Right ventricle myocardium inferior (tissue), 1 donor: ENCODE results near the gene PITPNC1. TPM values are rescaled to one million over a fixed set of nuclear protein-coding genes. Genes with fewer than 3 reads are reported as not detected.
A peak's percentile ranks its signal among the peaks of the same experiment; 100 is the strongest.
"Not testable (repeated sequence)": the region's sequence is repeated elsewhere in the genome, so short reads cannot be mapped to it uniquely, and the experiment has no call there.

Experiments used
- ATAC-seq: fragments of 200-7000 bp; cut with Tn5 transposase; one replicate; pipeline ENCODE4 v1.9.1; 2020; ENCODE audit warnings: mild to moderate bottlenecking, moderate library complexity
- DNase-seq: peaks from one replicate; pipeline ENCODE4 v3.0.0; 2021; ENCODE audit errors: missing footprints
- intact Hi-C: fragments of 100-400 bp; cut with DNase I; formaldehyde crosslinking; loops from one replicate; pipeline ENCODE4 v1.11.0; 2022
- total RNA-seq: library from RNA; stranded (reverse); fragmentation: NEBNext Ultra II Directional; extraction: Animal tissue kit (Norgen Biotek cat#: 25700); gene quantifications from one replicate; pipeline ENCODE4 v1.2.1, GENCODE V29; 2021
- donor health status: DM: no; HTN: yes; CAD: no; lungs with severe emphysema.

Gene PITPNC1
- total RNA-seq, 1 donor from 2014 or later = 13.8 TPM

- intact Hi-C loops = no loop called here
- ATAC-seq (no peak), DNase-seq (no peak)
These were observed 11.3 kb upstream of the PITPNC1 start for GRCh38 chr17:67365738-67366192.

GRCh38 chr17:67366193-67367157, 10.6 kb upstream of the PITPNC1 start, which contains the start of gene PSMD12:
Gene PSMD12, minus strand, starts transcription at chr17:67366577. Its CDS starts 58 bp downstream, at chr17:67366519.
- ATAC-seq = peak; percentile 99
- DNase-seq = peak; percentile 98
- intact Hi-C loops = no loop called here

- DNase-seq (no peak), ATAC-seq (no peak)
- intact Hi-C loops = no loop called here
These were observed 7.4 kb upstream of the PITPNC1 start for GRCh38 chr17:67369676-67370075.

- intact Hi-C loops = no loop called here
- ATAC-seq (no peak), DNase-seq (no peak)
These were observed 4.3 kb upstream of the PITPNC1 start for GRCh38 chr17:67372751-67373150.

GRCh38 chr17:67374329-67375053, 2.6 kb upstream of the PITPNC1 start:
- DNase-seq = peak; percentile 98
- intact Hi-C loops = loop anchor here (1.0 to 5.0 kb wide), 3 partner anchors 118 to 315 kb away; no protein-coding TSS in a partner anchor
- ATAC-seq = peak; percentile 61

- ATAC-seq (no peak), DNase-seq (no peak)
- intact Hi-C loops = loop anchor here (5.0 kb wide), 2 partner anchors 117 to 172 kb away; no protein-coding TSS in a partner anchor
These were observed 2.0 kb upstream of the PITPNC1 start for GRCh38 chr17:67375054-67375427.

- ATAC-seq (no peak), DNase-seq (no peak)
- intact Hi-C loops = loop anchor here (2.0 to 5.0 kb wide), 3 partner anchors 117 to 253 kb away; no protein-coding TSS in a partner anchor
These were observed 1.4 kb upstream of the PITPNC1 start for GRCh38 chr17:67375716-67376115.

- no peak for DNase-seq
- intact Hi-C loops = loop anchor here (2.0 to 5.0 kb wide), 3 partner anchors 116 to 252 kb away; no protein-coding TSS in a partner anchor
- no peak for ATAC-seq
These were observed 705 bp upstream of the PITPNC1 start for GRCh38 chr17:67376415-67376736.

- intact Hi-C loops = loop anchor here (1.0 to 5.0 kb wide), 5 partner anchors 98 to 251 kb away; no protein-coding TSS in a partner anchor
- DNase-seq (peak; percentile 85), ATAC-seq (peak; percentile 35)
These were observed 690 bp downstream of the PITPNC1 start for GRCh38 chr17:67377488-67378453.

GRCh38 chr17:67378454-67379250, 1.6 kb downstream of the PITPNC1 start:
- intact Hi-C loops = loop anchor here (1.0 to 5.0 kb wide), 5 partner anchors 97 to 312 kb away; no protein-coding TSS in a partner anchor

GRCh38 chr17:67379251-67379630, 2.2 kb downstream of the PITPNC1 start:
- intact Hi-C loops = loop anchor here (1.0 to 5.0 kb wide), 3 partner anchors 113 to 311 kb away; no protein-coding TSS in a partner anchor
- no peak for DNase-seq
- no peak for ATAC-seq

More at GRCh38 chr17:67378454-67379250, 1.6 kb downstream of the PITPNC1 start:
- ATAC-seq (peak; percentile 65), DNase-seq (peak; percentile 89)

- DNase-seq = no peak
- ATAC-seq = no peak
- intact Hi-C loops = no loop called here
These were observed 4.8 kb downstream of the PITPNC1 start for GRCh38 chr17:67381929-67382257.

- ATAC-seq = peak; percentile 70
- intact Hi-C loops = no loop called here
- no peak for DNase-seq
These were observed 8.3 kb downstream of the PITPNC1 start for GRCh38 chr17:67385122-67385988.

GRCh38 chr17:67386965-67387551, 10.0 kb downstream of the PITPNC1 start:
- intact Hi-C loops = no loop called here
- ATAC-seq (no peak), DNase-seq (peak; percentile 75)

GRCh38 chr17:67388536-67388935, 11.5 kb downstream of the PITPNC1 start:
- ATAC-seq, DNase-seq, intact Hi-C loops: not testable (repeated sequence)

- intact Hi-C loops = no loop called here
- ATAC-seq (no peak), DNase-seq (no peak)
These were observed 11.9 kb downstream of the PITPNC1 start for GRCh38 chr17:67388986-67389385.
